Loucy (cell line): ENCODE measurements around the gene CHN2.

Source experiments
- H2AFZ ChIP-seq: fragments of 200-600 bp; sonication (generic); 2 replicates; pipeline ENCODE4 v1.6.0; 2016; ENCODE audit warnings: antibody characterized with exemption, mild to moderate bottlenecking, low read length, moderate library complexity
- H3F3A ChIP-seq: fragments of 200-600 bp; 2 replicates; pipeline ENCODE4 v1.6.0; 2016; ENCODE audit warnings: antibody characterized with exemption, low read depth, mild to moderate bottlenecking
- H3K27me3 ChIP-seq: fragments of 200-600 bp; sonication (generic); 2 replicates; pipeline ENCODE4 v1.6.1; 2014; ENCODE audit warnings: low read length, mild to moderate bottlenecking; ENCODE audit not compliant: insufficient read depth, poor library complexity, severe bottlenecking
- H3K36me3 ChIP-seq: fragments of 200-600 bp; sonication (generic); 2 replicates; pipeline ENCODE4 v1.6.1; 2016; ENCODE audit warnings: low read length; ENCODE audit not compliant: insufficient read depth
- H3K4me1 ChIP-seq: fragments of 200-600 bp; sonication (generic); 2 replicates; pipeline ENCODE4 v1.5.1; 2014; ENCODE audit warnings: low read length, mild to moderate bottlenecking; ENCODE audit not compliant: insufficient read depth, poor library complexity, severe bottlenecking
- H3K4me2 ChIP-seq: fragments of 200-600 bp; sonication (generic); 2 replicates; pipeline ENCODE4 v1.6.0; 2014; ENCODE audit warnings: antibody characterized with exemption, low read length, low read depth, mild to moderate bottlenecking; ENCODE audit not compliant: poor library complexity, severe bottlenecking
- H3K4me3 ChIP-seq: fragments of 200-600 bp; sonication (generic); 2 replicates; pipeline ENCODE4 v1.5.1; 2014; ENCODE audit warnings: low read length, mild to moderate bottlenecking, mixed read lengths; ENCODE audit not compliant: poor library complexity, severe bottlenecking
- H3K79me2 ChIP-seq: fragments of 200-600 bp; sonication (generic); 2 replicates; pipeline ENCODE4 v1.6.1; 2014; ENCODE audit warnings: low read length; ENCODE audit not compliant: insufficient read depth
- H3K9ac ChIP-seq: fragments of 200-600 bp; sonication (generic); 2 replicates; pipeline ENCODE4 v1.6.0; 2014; ENCODE audit warnings: mild to moderate bottlenecking, low read depth, low read length, moderate library complexity; ENCODE audit not compliant: poor library complexity, severe bottlenecking
- H3K9me2 ChIP-seq: fragments of 200-600 bp; sonication (generic); replicated peaks from 2 replicates; pipeline ENCODE4 v1.6.1; 2016; ENCODE audit warnings: low read depth, low read length, mixed read lengths
- H3K9me3 ChIP-seq: fragments of 200-600 bp; sonication (generic); 2 replicates; pipeline ENCODE4 v1.6.1; 2014; ENCODE audit warnings: mild to moderate bottlenecking, antibody characterized with exemption, low read length, low read depth; ENCODE audit not compliant: insufficient read depth
- H4K20me1 ChIP-seq: fragments of 200-600 bp; sonication (generic); 2 replicates; pipeline ENCODE4 v1.6.0; 2014; ENCODE audit warnings: antibody characterized with exemption, low read length, mild to moderate bottlenecking; ENCODE audit not compliant: insufficient read depth, poor library complexity, severe bottlenecking
- EZH2phosphoT487 ChIP-seq: fragments of 200-600 bp; IDR thresholded peaks from 2 replicates; pipeline ENCODE4 v1.6.1; 2018; ENCODE audit warnings: antibody characterized with exemption, mild to moderate bottlenecking, moderate library complexity, borderline replicate concordance
- TF ChIP-seq, protein P1 (sequence below): fragments of 200-600 bp; sonication (generic); conservative IDR thresholded peaks from 2 replicates; pipeline ENCODE4 v1.5.1; 2014; ENCODE audit warnings: mild to moderate bottlenecking, antibody characterized with exemption, low read length

Gene CHN2

DNA sequence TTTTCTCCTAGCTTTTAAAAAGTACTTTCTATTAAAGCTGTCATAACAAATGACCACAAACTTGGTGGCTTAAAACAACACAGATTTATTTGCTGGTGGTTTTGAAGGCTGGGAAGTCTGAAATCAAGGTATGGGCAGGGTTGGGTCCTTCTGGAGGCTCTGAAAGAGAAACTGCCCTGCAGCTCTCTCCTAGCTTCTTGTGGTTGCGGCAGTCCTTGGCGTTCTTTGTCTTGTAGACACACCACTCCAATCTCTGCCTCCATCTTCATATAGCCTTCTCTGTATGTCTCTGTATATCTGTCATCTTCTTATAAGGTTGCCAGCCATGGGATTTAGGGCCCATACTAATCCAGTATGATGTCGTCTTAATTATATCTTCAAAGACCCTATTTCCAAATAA is 289.7 kb downstream of the CHN2 start:
- H3K27me3 ChIP-seq = no peaks in the 10 kb centered on the region
- 0 out of 2 replicates have a peak, but pooled peaks cover 1% of the 10 kb centered on the region for H3F3A ChIP-seq
- no peak overlapping the region for H3K4me2 ChIP-seq
- no peak overlapping the region for H3K9ac ChIP-seq
- H3K4me3 ChIP-seq = no peak overlapping the region
- TF ChIP-seq EZH2phosphoT487 = no peak
- TF ChIP-seq, protein P1, sequence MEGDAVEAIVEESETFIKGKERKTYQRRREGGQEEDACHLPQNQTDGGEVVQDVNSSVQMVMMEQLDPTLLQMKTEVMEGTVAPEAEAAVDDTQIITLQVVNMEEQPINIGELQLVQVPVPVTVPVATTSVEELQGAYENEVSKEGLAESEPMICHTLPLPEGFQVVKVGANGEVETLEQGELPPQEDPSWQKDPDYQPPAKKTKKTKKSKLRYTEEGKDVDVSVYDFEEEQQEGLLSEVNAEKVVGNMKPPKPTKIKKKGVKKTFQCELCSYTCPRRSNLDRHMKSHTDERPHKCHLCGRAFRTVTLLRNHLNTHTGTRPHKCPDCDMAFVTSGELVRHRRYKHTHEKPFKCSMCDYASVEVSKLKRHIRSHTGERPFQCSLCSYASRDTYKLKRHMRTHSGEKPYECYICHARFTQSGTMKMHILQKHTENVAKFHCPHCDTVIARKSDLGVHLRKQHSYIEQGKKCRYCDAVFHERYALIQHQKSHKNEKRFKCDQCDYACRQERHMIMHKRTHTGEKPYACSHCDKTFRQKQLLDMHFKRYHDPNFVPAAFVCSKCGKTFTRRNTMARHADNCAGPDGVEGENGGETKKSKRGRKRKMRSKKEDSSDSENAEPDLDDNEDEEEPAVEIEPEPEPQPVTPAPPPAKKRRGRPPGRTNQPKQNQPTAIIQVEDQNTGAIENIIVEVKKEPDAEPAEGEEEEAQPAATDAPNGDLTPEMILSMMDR = no peak
- no peaks in the 10 kb centered on the region for H3K9me2 ChIP-seq
- H3K36me3 ChIP-seq = no peaks in the 10 kb centered on the region; the same call in 1 of the 2 replicates
- no peak overlapping the region for H2AFZ ChIP-seq
- no peaks in the 10 kb centered on the region for H4K20me1 ChIP-seq
- H3K79me2 ChIP-seq = no peaks in the 10 kb centered on the region
- H3K9me3 ChIP-seq = no peaks in the 10 kb centered on the region
- peaks cover 20% of the 10 kb centered on the region for H3K4me1 ChIP-seq

DNA sequence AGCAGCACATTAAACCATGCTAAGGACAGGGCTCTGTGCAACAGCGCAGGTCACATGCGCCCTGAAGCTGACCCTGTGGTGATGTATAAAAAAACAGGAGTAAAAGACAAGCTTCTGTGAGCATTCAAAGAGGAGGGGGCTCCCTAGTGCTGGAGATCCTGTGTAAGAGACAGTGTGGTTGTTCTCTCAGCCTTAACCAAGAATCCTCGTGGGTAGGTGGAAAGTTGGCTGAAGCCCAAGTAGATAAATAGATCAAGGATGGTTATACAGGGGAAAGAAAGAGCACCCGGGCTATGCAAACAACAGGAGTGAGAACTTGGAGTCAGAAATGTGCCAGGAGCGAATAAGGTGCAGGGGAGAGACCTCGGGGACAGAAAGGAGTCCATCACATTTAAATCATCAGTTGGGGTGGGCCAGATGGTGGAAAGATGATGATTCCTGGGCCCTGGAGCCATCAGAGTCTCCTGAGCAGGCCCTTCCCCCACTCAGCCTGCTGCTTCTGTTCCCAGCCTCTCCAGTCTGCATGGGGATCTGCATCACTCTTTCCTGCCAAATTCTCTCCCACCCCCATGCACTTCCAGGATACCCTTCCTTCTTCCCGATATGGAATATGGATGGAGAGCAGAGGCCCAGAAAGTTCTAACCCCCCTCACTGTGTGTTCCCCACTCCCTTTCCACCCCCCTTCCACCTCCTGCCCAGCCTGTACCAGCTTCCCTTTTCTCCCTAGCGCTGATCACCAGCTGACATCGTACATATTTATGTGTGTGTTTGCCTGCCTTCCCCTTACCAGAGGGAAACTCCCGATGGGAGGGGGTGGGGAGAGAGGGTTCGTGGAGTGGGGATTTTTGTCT is 291.0 kb downstream of the CHN2 start:
- Histone ChIP-seq H3K9ac (no peak overlapping the region), H3F3A (0 out of 2 replicates have a peak, but pooled peaks cover 2% of the 10 kb centered on the region), H3K4me2 (no peak overlapping the region), H3K27me3 (no peaks in the 10 kb centered on the region), H3K9me2 (no peaks in the 10 kb centered on the region), H3K79me2 (no peaks in the 10 kb centered on the region), H3K4me3 (no peak overlapping the region), H3K36me3 (no peaks in the 10 kb centered on the region; the same call in 1 of the 2 replicates), H2AFZ (no peak overlapping the region), H3K4me1 (peaks cover 20% of the 10 kb centered on the region), H4K20me1 (no peaks in the 10 kb centered on the region), H3K9me3 (no peaks in the 10 kb centered on the region)
- TF ChIP-seq EZH2phosphoT487 = no peak
- TF ChIP-seq, protein P1 = no peak

GRCh38 chr7:29486191-29486700 is 291.7 kb downstream of the CHN2 start:
- H3F3A ChIP-seq = 0 out of 2 replicates have a peak, but pooled peaks cover 2% of the 10 kb centered on the region
- TF ChIP-seq, protein P1 = no peak
- no peak for TF ChIP-seq EZH2phosphoT487
- H3K9ac ChIP-seq = no peak overlapping the region
- H3K4me1 ChIP-seq = peaks cover 20% of the 10 kb centered on the region
- no peaks in the 10 kb centered on the region for H4K20me1 ChIP-seq
- no peaks in the 10 kb centered on the region for H3K79me2 ChIP-seq
- no peak overlapping the region for H3K4me3 ChIP-seq
- no peaks in the 10 kb centered on the region for H3K9me2 ChIP-seq
- H3K36me3 ChIP-seq = no peaks in the 10 kb centered on the region
- no peak overlapping the region for H3K4me2 ChIP-seq
- no peaks in the 10 kb centered on the region for H3K27me3 ChIP-seq
- no peak overlapping the region for H2AFZ ChIP-seq
- no peaks in the 10 kb centered on the region for H3K9me3 ChIP-seq
